Stimulated activated CD8-positive, alpha-beta memory T cell treated with anti-CD3 and anti-CD28 coated beads, Interleukin-4, amount 100 ng/mL, for 48 hours (primary cell): ENCODE data around the gene GNGT1.

Source experiments
- DNase-seq: peaks from one replicate; pipeline ENCODE4 v3.0.0-alpha.2; 2020

Gene GNGT1

DNA sequence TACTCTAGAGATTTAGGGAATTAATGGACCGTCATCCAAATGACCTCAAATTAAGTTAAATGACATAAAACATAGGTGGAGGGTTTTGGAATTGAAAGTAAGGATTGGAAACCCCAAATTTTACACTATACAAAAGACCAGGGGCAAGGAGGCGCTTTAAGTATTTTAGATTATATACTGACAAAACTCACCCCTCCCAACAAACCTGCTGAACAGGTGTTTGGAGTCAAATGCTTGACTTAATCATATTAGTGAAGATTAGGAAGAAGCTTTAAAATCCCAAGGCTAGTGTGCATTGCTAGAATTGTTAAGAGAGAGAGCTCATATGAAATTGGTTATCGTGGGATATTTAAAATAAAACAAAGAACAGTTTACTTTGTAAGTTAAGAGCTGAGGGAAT lies at the start of gene GNGT1:
GNGT1 (plus strand) TSS at position 301 of the 400 bp plus-strand sequence. CDS start 180 bp downstream, outside the sequence.
- DNase-seq = no peak

DNA sequence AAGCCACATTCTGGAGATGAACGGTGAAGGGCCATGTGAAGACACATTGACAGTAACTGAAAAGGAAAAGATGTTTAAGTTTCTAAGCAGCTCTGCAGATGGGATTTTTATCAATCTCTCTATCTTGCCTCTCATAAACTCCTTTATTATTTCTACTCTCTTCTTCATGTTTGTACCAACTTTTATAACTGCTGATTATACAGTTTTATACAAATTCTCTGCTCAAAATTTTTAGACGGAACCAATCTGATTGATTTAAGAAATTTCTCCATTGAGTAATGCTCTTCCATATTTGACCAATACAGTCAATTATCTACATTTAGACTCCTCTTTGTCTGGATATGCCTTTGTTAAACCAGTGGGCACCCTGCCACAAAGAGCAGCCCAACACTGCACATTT lies 47.5 kb upstream of the GNGT1 start:
- DNase-seq = no peak

DNA sequence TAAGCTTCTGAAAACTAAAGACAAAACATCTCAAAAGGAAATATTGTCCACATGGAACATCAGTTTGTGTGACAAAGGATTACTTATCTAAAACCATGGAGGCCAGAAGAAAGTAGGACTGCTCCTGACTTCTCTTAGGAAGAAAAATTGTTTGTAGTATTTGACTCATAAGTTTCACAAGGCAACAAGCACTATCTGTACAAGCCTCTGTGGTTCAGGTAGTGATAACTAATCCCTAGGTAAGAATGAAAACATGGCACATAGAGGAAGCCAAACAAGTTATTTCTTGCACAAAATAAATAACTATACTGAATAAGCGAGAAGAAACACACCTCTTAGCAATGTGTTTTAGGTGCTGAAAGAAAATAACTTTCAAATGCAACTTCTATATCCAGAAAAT lies 46.1 kb upstream of the GNGT1 start:
- DNase-seq = no peak

DNA sequence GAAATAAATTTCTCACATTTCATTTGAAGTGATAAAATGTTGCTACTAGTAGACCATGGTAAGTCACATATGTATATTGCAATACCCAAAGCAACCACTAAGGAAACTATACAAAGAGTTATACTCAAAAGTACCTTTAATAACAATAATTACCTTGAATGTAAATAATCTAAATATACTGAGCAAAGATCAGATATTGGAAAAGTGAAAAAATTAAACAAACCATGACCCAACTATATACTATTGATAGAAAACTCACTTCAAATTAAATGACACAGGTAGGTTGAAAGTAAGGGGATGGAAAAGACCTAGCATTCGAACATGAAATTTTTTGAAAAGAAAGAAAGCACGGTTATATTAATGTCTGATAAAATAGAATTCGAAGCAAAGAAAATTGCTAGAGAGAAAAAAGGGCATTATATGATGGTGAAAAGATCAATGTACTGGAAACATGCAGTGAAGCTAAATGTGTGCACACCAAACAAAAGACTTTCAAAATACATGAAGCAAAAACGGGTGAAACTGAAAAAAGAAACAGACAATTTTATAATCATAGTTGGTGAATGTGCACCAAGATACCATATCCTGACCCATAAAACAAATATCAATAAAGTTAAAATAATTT lies 44.9 kb upstream of the GNGT1 start:
- no peak for DNase-seq

DNA sequence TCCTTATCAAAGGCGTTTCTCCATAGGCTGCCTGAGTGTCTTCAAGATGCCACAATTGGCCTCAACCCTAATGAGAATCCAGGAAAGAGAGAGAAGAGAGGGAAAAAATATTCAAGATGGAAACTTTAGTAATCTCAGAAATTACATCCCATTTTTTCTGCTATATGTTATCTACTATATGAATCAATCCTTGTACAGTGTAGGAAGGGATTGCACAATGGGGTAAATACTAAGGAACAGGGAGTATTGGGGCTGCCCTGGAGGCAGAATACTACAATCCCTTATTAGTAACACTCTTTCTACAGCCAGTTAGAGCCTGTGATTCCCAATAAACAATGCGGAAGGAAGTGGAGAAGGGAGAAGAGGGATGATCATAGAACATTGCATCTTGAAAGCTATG lies 43.7 kb upstream of the GNGT1 start:
- DNase-seq = no peak

DNA sequence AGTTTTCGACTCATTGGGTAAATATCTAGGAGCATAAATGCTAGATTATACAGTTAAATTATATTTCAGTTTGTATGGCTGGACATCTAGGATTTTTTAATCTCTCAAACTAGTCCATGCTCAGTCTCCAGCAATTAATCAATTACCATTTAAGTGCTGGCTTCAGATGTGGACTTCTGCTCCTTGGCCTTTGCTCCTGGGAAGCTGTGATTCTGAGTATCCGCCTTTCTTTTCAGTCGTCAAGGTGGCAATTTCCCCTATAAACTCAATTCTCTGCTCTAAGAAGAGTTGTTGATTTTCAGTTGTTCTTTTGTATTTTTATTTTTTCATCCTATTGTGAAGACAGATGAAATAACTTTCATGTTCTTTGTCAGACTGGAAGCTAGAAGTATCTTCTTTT lies 39.5 kb upstream of the GNGT1 start:
- DNase-seq = no peak

DNA sequence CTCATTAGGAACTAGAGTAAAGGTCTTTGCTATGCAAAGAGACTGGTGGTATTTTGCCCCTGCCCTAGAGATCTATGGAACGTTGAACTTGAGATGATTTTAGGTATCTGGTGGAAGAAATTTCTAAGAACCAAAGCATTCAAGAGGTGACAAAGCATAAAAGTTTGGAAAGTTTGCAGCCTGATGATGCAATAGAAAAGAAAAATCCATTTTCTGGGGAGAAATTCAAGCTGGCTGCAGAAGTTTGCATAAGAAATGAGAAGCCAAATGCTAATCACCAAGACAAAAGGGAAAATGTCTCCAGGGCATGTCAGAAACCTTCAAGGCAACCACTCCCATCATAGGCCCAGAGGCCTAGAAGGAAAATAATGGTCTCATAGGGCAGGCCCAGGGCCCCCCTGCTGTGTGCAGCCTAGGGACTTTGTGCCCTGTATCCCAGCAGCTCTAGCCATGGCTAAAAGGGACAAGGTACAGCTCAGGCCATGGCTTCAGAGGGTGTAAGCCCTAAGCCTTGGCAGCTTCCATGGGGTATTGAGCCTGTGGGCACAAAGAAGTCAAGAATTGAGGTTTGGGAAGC lies 32.3 kb upstream of the GNGT1 start:
- DNase-seq = no peak

DNA sequence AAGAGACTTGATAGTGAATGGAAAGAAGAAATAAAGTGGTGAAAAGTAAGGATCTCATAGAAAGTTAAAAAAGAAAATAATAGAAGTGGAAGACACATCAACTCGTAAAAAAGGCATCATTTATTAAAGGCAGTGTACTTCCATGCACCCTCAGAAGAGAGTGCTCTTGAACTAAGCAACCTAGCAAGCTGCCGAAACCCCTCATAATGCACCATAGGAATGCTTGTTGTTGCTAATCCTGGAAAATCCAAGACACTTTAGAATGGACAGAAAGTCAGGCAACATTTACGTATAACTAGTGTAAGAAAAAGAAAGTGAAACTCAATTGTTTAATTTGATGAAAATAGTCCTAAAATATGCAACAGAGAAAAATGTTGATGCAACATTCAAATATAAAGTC lies 28.6 kb upstream of the GNGT1 start:
- no peak for DNase-seq

DNA sequence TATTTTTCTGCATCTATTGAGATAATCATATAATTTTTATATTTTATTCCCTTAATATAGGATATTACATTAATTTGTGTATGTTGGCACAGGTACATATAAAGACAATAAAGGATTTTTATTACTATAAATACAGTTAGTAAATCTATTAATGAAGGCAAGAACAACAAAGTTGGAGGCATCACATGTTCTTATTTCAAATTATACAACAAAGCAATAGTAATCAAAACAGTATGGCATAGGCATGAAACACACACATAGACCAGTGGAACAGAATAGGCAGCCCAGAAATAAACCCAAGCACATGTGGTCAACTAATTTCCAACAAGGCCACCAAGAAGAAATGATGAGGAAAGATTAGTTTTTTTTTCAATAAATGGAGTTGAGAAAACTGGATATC lies 27.0 kb upstream of the GNGT1 start:
- DNase-seq = no peak

DNA sequence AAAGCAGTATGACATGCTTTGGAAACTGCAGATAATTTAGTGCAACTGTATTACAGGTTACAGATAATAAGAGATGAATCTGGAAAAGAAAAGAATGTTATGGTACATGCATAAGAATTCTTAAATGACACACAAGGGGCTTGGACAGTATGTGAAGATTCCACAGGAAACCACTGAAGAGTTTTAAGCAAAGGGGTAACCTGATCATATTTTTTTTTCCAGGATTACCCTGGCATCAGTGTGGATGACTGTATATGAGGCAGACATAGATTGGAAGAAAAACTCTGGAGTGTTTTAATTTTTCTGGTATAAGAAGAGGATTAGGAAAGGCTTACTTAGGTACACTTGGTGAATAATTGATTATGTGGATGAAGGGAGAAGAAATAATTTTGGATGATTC lies 23.9 kb upstream of the GNGT1 start:
- no peak for DNase-seq

DNA sequence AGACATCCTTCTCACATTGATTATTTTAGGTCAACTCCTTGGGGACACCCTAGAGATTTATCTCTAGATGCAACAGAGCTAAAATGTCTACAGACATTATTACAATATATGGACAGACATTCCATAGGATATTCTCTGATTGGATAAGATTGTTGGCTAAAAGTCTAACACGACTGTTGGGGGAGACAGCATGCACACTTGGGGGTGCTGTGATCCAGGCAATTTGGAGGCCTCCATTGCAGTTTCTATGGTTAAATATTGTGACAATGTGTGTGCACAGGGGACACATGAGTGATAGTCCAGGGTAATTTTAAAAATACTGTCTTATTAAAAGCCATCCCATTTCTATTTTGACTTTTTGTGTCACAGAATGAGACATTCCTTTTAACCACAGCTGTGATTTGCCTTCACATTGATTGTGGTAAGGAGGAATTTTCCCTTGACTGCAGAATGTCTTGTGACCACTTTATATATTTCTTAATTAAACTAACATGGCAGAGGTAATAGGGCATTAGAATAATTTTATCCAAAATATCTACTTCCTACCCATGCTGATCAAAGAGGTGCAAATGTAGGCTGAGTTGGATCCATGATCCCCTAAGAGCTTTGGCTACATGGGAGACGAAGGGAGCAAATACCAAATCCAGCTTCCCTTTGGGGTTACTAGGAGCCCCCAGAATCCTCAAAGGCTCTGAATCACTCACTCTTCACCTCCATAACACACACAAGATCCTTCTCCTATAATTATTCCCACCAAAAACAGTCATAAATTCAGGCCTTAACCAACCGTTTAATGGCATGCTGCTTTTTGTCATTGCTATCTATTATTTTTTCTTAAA lies 23.1 kb upstream of the GNGT1 start:
- DNase-seq = no peak

DNA sequence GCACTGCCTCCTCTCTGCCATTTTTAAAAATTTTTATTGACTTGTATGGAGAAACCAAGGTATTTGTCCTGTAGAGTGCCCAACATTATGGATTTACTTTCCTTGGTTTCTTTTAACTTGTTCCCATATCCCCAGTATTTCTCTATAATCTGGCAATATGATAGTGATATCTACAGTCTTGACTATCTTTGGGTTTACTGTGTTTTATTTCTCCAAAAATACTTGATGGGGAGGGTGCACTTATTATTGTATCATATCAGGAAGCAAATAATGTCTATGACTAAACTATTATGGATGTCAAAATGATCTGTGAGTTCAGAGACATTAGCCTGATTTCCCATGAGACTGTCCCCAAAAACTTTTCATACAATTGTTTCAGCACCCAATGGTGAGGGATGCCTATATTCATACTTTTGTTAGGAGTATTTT lies 22.4 kb upstream of the GNGT1 start:
- DNase-seq = no peak

DNA sequence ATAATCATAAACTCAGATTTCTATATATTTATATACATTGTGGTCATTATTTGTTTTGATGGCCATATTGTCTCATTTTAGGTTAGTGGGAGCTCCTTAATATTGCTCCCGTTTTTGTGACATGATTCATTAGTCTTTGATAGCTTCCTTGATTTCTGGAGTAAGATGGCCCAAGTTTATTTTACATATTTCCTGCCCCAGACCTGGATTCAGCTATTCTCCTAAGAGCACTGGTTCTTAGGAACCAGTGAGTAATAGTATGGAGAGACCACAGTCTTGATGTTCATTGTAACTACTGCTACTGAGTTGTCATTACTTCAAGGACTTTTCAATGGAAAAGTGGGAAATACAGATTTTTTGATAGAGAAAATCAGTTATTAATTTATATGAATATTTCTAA lies 21.8 kb upstream of the GNGT1 start:
- DNase-seq = no peak

DNA sequence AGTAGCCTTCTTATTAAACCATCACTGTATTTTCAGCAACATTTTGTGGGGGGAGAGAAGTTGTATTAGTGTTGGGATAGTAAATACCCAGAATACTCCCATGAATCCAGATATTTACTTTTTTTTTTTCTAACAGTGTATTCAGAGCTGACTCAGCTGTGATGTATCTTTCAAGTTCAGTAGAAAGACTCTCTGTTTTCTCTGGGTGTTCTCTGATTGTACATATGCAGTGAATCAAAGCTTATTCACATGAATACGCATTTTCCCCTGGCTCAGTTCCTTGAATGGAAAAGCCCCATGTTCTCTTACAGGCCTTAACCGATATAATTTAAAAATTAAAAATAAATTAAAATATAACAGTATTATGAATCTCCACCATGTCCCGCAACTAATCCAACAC lies 17.1 kb upstream of the GNGT1 start:
- DNase-seq = no peak

DNA sequence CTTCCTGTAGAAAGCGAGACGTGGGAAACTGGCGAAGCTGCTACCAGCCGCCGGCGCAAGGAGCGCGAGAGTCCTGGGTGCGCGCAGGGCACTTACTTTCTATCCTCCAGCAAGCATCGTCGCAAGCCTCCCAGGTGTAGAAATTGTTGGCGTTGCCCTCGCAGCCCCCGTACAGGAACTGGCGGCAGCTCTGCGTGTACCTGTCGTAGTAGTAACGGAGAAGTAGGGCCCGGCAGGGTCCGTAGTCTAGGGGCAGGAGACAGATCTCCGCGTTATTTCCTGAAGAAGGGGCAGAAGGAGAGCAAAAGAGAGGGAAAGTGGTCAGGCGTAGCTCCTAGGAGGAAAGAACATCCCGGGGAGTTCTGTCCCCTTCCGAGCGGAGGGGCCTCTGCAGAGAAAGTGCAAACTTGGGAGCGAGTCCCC lies 16.3 kb upstream of the GNGT1 start:
- DNase-seq = peak; percentile 25

DNA sequence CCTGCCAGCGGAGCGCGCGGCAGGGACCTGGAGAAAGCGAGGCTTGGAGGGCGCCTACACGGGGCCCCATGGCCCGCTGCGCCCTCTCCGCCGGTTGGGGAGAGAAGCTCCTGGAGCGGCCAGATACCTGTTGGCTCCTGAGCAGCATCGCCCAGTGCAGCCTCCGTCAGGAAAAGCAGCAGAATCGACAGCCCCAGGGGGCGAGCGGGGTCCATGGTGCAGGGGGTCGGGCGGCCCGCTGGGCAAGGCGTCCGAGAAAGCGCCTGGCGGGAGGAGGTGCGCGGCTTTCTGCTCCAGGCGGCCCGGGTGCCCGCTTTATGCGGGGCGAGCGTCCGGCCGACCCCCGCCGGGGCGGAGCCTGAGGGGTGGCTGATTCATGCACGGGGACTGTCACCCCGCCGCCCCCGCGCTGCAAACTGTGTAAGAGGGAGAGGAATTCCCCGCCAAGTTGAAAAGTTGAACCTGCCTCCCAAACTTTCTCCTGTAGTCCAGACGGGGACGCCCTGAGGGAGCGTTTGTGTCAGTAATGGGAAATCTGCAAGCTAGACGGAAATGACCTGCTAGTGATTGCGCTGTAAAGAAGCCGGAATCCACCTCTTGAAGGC lies 15.8 kb upstream of the GNGT1 start, which contains the start of gene TFPI2:
TFPI2 (minus strand) TSS at position 290 of the 605 bp plus-strand sequence; CDS start at position 215, 75 bp downstream.
- DNase-seq = peak; percentile 48

DNA sequence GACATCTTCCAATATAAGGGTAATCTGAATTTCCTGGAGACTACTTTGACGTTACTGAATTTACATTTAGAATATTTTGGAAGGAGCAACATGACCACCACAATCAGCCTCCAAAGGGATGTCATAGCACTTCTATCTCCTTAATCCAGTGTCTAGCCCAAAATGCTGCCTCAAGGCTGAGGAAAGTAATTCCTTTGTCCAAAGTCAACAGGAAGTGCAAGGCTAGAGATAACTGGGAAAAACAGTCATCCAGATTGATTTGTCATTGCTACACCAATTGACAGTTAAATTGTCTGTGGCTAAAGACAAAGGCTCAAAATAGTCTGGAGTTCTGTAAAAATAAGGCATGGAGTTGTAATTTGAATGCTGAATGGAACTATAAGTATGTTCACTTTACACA lies 11.9 kb upstream of the GNGT1 start:
- no peak for DNase-seq

DNA sequence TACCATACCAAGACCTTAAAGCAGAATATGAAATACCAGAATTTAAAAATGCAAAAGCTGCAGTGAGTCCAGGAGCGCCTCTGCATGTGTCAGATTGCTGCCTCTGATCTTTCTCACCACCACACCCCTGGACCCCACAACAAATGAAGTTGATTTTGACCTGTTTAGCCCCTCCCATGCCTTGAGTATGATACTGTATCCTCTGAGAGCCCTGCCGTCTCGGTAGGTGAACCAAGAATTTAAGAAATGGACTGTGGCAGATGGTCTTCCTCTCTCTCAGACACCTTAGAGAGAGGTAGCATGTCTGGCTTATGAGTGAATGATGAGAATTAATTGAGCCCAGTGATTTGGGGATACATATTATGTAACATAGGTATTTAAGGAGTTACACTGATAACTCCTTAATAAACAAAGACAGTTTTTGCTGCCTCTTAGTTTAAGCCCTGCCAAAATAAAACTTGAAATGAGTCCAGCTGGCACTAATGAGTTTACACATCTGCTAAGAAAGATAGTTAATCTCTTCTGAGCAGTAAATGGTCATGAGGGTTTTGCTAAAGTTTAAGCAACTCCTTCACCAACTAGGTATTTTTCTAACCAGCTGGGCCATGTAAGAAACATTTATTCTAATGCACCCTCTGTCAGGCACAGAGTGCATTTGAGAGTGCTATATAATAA lies 11.3 kb upstream of the GNGT1 start:
- no peak for DNase-seq

DNA sequence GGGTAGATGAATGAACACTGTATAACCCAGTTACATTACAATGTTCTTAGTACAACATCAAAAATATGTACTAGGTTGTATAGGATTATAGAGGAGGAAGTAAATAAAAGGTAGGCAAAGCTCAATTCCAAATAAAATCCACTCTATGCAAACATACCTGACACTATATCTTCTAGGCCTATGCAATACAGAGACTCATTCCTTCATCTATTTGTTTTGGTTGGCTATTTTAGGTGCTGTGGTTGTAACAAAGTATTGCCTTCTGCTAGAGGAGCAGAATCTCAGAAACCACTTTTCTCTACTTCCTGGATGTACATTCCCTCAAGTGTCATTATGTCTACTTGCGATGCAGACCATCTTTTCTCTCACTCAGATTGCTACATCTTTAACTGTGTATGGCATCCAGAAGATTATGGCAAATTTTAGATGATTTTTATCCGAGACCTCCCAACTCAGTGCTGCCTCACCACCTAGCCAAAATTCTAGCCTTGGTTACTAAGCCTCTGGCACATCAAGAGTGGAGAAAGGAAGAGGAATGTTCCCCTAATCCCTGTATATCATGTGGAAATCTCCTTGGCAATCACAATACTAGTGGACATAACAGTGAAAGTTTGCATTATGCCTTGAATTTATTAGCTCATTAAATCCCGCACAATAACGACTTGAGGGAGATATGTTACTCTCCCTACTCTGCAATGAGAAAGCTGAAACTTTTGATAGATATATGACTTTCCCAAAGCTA lies 10.3 kb upstream of the GNGT1 start:
- DNase-seq = no peak

DNA sequence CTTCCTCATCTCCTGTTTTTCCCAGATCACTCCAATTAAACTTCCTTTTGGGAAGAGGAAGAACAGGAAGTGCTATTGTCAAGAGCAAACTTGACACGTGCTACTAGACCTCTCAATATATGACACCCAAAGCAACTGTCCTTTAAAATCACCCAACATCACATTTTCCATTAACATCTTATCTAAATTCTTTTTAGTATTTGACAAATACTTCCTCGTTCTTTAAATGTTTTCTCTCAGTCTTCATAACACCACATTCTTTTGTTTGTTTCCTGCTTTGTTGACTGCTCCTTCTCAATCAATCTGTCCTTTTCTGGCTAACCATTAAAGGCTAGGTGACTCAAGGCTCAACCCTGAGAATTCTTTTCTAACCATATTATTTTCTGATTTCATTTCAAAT lies 8.7 kb upstream of the GNGT1 start:
- DNase-seq = no peak

DNA sequence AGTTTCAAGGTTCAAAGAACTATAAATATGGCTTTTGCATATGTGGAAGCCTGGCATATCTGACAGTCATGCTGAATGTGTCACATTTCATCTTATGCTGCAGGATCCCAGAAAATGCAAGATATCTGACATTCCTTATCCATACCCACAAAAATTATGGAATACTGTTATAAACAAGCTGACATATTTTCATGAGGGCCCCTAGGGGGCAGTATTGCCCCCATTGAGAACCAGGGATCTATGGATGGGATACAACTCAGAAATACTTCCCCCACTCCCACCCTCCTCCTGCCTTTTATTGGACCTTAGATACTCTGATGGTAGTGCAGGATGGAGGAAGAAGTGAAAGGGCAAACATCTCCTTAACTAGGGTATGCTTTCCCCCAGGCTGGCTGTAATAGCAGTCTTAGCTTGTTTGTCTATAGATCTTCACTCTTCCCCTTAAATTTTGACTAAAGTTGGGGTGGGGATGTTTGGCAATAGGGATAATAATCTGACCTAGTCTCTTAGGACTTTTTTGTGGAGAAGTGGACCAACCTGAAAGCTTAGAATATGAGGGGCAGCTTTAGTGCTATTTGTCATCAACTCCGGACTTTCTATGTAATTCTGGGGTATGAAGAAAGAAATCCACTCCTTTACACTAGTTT lies 3.5 kb upstream of the GNGT1 start:
- no peak for DNase-seq
